ENCODE data around the gene S100A5. TPM values are rescaled to one million over a fixed set of nuclear protein-coding genes. Genes with fewer than 3 reads are reported as not detected.
A peak's percentile ranks its signal among the peaks of the same experiment; 100 is the strongest.

S100A5 gene
- total RNA-seq, 1 donor from 2014 or later, result not detected

DNA sequence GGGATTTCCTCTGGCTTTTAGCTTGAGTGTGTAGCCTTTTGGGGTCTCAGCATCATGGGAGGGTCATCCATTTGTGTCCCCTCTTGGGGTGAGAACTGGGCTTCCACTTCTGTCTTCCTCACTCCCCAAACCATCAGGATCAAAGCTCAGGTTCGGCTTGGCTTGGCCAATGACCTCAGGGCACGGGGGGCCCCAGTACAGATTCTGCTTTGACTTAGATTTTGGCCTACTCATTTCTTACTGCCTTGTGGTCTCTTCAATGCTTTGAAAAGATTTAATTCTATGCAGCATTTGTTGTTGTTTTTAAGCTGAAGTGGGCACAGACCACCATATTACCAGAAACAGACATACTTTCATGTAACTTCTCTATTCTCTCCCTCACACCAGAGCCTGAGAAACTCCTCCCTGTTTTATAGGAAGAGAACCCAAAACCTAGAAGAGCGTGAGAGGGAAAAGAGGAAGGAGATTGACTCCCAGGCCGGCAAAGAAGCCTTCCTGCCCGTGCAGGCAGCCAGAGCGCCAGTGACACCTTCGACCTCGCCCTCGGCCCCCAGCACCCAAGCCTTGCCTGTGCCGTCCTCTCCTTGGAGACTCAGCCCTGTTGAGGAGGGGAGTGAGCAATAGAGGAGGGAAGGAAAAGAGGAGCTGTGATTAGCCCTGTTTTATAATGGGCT is 10.2 kb upstream of the S100A5 start:
- intact Hi-C loops (cut with DNase I), result loop anchor here (2.0 kb wide), 1 partner anchor 16 kb away; no protein-coding TSS in a partner anchor
- DNase-seq (ENCODE audit: missing footprints), result no peak

GRCh38 chr1:153550398-153550758 is 9.6 kb upstream of the S100A5 start:
- ATAC-seq (no peak), DNase-seq (ENCODE audit: missing footprints) (no peak)
- intact Hi-C loops (cut with DNase I), result loop anchor here (2.0 kb wide), 1 partner anchor 16 kb away; no protein-coding TSS in a partner anchor

More for the DNA sequence above, 10.2 kb upstream of the S100A5 start:
- ATAC-seq, result no peak

- intact Hi-C loops (cut with DNase I), result loop anchor here (2.0 kb wide), 1 partner anchor 17 kb away; no protein-coding TSS in a partner anchor
- no peak for ATAC-seq
- no peak for DNase-seq (ENCODE audit: missing footprints)
Observed at GRCh38 chr1:153549741-153550397, 9.1 kb upstream of the S100A5 start.

DNA sequence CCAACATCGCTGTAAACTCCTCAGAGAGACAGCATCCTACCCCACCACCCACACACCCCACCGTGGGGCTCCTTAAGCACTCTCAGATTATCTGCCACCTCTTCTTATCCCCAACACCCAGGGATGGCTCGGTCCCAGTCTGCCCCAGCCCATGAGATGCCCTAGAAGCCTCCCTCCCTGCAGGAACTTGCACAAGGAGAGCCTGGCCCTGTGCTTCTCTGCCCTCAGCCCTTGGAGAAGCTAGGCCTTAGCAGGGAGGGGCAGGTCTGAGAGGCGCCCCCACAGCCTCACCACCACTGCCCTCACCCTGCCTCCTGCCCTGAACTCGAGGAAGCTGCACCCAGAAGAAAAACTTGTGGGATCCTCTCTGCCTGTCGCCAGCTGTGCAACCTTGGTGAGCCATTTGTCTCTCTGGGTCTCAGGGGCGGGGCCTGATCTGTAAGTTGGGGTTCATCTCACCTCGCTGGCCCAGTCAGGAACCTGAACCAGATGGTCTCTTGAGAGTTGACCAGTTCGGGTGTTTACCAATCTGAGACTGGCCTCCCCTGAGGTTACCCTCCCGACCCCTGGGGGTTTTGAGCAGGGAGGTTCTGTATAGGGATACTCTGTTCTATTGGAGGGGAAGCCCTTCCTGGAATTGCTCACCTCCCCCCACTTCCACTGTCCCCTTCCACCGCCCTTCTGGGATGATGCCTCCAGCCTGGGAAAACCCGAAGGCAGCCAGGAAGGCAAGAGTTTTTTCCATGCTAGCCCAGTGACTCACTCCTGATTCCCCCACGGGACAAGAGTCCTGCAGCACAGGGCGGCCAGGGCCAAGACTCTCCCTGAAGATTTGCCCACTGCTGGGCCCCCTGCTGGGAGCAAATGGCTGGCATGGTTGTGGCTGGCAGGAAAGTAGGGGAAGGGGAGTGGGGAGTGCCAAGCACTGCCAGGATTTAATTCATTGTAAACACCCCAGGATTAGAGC is 8.3 kb upstream of the S100A5 start, which contains the start of gene S100A3:
S100A3 (minus strand) TSS at position 537 of the 967 bp plus-strand sequence. CDS start 773 bp downstream, outside the sequence.
- ATAC-seq (peak; percentile 57), DNase-seq (ENCODE audit: missing footprints) (peak; percentile 79)
- intact Hi-C loops (cut with DNase I), result no loop called here

- intact Hi-C loops (cut with DNase I), result loop anchor here (1.0 kb wide), 1 partner anchor 14 kb away; no protein-coding TSS in a partner anchor
- DNase-seq (ENCODE audit: missing footprints), result no peak
- ATAC-seq, result no peak
Observed at GRCh38 chr1:153547560-153548551, 7.1 kb upstream of the S100A5 start.

GRCh38 chr1:153546796-153547559 is 6.2 kb upstream of the S100A5 start:
- intact Hi-C loops (cut with DNase I), result loop anchor here (1.0 kb wide), 1 partner anchor 13 kb away; no protein-coding TSS in a partner anchor
- ATAC-seq (no peak), DNase-seq (ENCODE audit: missing footprints) (no peak)

GRCh38 chr1:153546371-153546770 is 5.6 kb upstream of the S100A5 start:
- DNase-seq (ENCODE audit: missing footprints) (no peak), ATAC-seq (no peak)
- intact Hi-C loops (cut with DNase I), result no loop called here

DNA sequence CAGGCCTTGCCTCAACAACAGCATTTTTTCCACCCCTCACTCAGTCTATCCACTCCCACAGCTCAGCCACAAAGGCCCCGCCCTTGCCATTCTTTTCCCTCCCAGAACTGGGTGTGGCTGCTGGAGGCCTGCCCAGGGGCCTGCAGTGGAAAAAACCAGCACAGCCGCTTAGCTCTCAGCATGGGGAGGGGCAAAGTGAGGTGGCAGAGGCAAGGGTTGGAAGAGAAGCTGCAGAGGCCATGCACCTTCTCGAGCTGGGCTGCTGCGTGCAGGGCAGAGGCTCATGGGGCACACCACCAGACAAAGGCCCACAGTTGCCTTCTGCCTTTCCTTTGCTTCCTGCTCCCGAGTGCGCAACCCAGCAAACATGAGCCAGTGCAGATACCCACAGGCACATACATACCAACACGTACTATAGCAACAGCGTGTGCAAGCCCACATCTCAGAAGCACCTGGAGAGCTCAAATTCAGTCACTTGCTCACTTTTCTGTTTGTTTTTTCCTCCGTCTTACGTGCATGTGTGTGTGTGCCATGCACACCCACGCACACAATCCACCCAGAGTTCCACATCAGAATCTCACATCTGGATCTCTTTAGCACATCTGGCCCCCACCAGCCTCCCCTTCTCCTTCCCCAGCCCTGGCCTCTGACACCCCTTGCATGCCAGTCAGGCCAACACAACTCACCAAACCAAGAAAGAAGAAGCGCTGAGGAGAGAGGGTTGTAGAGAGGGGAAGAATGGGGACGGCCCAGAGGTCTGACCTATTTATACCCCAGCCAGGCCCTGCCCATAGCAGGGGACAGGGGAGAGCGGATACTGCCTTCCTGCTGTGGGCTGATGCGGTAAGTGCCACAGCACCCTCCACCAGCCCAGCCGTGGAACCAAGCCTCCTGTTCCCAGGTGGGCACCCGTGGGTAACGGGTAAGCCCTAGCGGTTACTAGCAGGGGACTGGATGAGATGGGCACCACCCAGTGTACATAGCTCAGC is 4.6 kb upstream of the S100A5 start, which contains the start of gene S100A4:
S100A4 (minus strand) TSS at position 740 of the 989 bp plus-strand sequence. CDS start 1,012 bp downstream, outside the sequence.
- peak; percentile 96 for DNase-seq (ENCODE audit: missing footprints)
- peak; percentile 92 for ATAC-seq
- intact Hi-C loops (cut with DNase I), result no loop called here

GRCh38 chr1:153544453-153545066 is 3.8 kb upstream of the S100A5 start:
- DNase-seq (ENCODE audit: missing footprints) (no peak), ATAC-seq (no peak)
- intact Hi-C loops (cut with DNase I), result no loop called here

DNA sequence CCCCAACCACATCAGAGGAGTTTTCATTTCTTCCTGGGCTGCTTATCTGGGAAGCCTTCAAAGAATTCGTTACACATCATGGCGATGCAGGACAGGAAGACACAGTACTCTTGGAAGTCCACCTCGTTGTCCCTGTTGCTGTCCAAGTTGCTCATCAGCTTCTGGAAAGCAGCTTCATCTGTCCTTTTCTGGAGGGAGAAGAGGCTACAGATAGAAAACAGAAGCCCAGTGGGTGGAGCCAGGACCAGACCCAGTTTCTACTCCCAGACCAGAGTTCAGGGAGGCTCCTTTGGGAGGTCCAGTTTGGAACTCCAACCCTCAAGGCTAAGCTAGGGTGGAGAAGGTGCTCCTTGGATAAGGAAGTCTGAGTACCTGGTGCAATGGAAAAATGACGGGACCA is 3.0 kb upstream of the S100A5 start:
- ATAC-seq, result no peak
- no peak for DNase-seq (ENCODE audit: missing footprints)
- intact Hi-C loops (cut with DNase I), result no loop called here

DNA sequence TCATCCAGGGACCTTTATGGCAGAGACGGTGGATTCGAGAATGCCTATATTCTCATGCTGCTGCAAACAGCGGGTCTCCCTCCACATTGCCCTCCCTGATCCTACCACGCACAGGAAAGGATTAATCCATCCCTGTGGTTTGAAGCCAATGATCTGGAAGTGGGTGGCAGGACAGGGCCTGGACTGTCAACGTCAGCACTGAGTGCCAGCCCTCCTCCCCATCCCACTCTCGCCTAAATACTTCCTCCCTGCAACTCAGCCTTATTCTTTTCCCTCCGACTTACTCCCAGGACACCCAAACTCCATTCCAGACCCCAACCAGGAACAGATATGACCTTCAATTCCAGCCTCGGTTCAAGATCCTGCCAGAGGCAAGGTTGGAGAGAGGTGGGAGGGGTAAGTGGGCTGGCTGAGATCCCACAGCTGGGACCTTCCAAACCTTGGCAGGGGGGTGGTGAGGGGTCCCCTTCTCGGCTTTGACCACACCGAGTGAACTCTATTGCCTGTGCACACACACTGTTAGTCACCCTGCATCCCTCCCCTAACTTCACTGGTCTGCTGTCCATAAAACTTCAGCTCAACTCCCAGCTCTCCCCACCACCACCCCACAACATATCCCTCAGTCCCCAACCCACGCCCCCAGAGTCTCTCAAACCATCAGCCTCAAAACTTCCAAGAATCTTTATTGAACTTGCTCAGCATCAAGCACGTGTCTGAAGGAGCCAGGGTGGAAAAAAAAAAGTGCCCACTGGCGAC is 2.4 kb upstream of the S100A5 start:
- intact Hi-C loops (cut with DNase I), result no loop called here
- no peak for DNase-seq (ENCODE audit: missing footprints)
- ATAC-seq, result no peak

GRCh38 chr1:153541641-153542590 is 1.2 kb upstream of the S100A5 start:
- ATAC-seq (no peak), DNase-seq (ENCODE audit: missing footprints) (no peak)
- intact Hi-C loops (cut with DNase I), result no loop called here

DNA sequence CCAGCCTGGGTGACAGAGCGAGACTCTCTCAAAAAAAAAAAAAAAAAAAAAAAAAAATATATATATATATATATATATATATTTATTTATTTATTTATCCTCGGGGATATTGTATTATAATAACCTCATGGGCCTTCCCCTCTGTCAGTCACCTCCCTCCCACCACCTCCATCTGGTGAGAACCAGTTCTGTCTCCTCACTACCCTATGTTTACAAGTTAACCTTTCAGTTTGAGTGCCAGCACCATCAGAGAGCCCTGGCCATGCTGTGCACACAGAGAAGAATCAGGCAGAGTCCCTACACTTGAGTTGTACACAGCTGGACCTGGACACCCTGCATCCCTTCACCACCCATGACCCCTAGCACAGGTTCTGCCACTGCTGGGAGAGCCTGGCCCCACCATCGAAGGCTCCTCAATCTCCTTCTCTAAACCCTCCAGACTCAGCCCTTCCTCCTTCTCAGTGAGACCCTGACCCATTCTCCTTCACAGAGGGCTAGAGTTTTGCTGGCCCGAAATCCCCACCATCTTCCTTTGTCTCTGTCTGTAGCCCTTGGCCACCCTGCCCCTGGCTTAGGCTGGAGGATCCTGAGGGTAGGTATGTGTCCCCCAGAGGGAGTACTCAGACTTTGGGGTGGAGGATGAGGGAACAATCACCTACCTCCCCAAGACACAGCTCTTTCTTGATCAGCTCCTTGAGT is 1.2 kb downstream of the S100A5 start:
- intact Hi-C loops (cut with DNase I), result no loop called here
- DNase-seq (ENCODE audit: missing footprints) (no peak), ATAC-seq (no peak)
